HCT116 (cell line): Measurements from ENCODE around the gene ZNF804A.

ENCODE experiments used
- CEBPB ChIP-seq: IDR thresholded peaks from 2 replicates; pipeline ENCODE4 v1.6.1; 2012; ENCODE audit warnings: low read depth
- EGR1 ChIP-seq: IDR thresholded peaks from 2 replicates; pipeline ENCODE4 v1.6.1; 2012; ENCODE audit warnings: low read depth
- EZH2phosphoT487 ChIP-seq: fragments of 200-600 bp; IDR thresholded peaks from 2 replicates; pipeline ENCODE4 v1.6.1; 2018; ENCODE audit warnings: antibody characterized with exemption, borderline replicate concordance
- JUND ChIP-seq: IDR thresholded peaks from 2 replicates; pipeline ENCODE4 v1.6.1; 2012
- POLR2A ChIP-seq: IDR thresholded peaks from 2 replicates; pipeline ENCODE4 v1.7.0; 2011; ENCODE audit warnings: borderline replicate concordance; ENCODE audit not compliant: insufficient read depth, insufficient read length; ENCODE audit errors: extremely low read depth
- POLR2AphosphoS5 ChIP-seq: IDR thresholded peaks from 2 replicates; pipeline ENCODE4 v1.6.1; 2011; ENCODE audit warnings: mild to moderate bottlenecking, low read depth, low read length, moderate library complexity
- RAD21 ChIP-seq: IDR thresholded peaks from 2 replicates; pipeline ENCODE4 v1.6.1; 2012; ENCODE audit warnings: low read depth, mild to moderate bottlenecking
- SIN3A ChIP-seq: IDR thresholded peaks from 2 replicates; pipeline ENCODE4 v1.6.1; 2012; ENCODE audit warnings: low read depth
- YY1 ChIP-seq: IDR thresholded peaks from 2 replicates; pipeline ENCODE4 v1.6.1; 2011; ENCODE audit warnings: low read length, low read depth, moderate library complexity, mild to moderate bottlenecking; ENCODE audit not compliant: insufficient replicate concordance; ENCODE audit errors: extremely low read depth
- ZFX ChIP-seq: fragments of 450-650 bp; IDR thresholded peaks from 2 replicates; pipeline ENCODE4 v1.6.1; 2017
- ZNF274 ChIP-seq: fragments of 200-500 bp; sonication (Bioruptor generic); IDR thresholded peaks from 2 replicates; pipeline ENCODE4 v1.6.1; 2014; ENCODE audit warnings: mild to moderate bottlenecking, low read depth, low read length, inconsistent platforms
- TF ChIP-seq, protein P1 (sequence below), 3 experiments: fragments of 200-600 bp in 1 of 3; sonication (generic) in 1 of 3; IDR thresholded peaks in 2 of 3; conservative IDR thresholded peaks in 1 of 3; 2 replicates each; pipeline ENCODE4 v1.5.1; 2012 to 2017; ENCODE audit warnings: low read depth in 2 of 3, low read length in 2 of 3, antibody characterized with exemption in 1 of 3, borderline replicate concordance in 1 of 3, control low read depth in 1 of 3, mild to moderate bottlenecking in 1 of 3, mixed read lengths in 1 of 3, mixed run types in 1 of 3, moderate library complexity in 1 of 3; ENCODE audit not compliant: insufficient read depth in 1 of 3
- TF ChIP-seq, protein P2 (sequence below): IDR thresholded peaks from 2 replicates; pipeline ENCODE4 v1.6.1; 2012
- TF ChIP-seq, protein P3 (sequence below): IDR thresholded peaks from 2 replicates; pipeline ENCODE4 v1.6.1; 2012

DNA sequence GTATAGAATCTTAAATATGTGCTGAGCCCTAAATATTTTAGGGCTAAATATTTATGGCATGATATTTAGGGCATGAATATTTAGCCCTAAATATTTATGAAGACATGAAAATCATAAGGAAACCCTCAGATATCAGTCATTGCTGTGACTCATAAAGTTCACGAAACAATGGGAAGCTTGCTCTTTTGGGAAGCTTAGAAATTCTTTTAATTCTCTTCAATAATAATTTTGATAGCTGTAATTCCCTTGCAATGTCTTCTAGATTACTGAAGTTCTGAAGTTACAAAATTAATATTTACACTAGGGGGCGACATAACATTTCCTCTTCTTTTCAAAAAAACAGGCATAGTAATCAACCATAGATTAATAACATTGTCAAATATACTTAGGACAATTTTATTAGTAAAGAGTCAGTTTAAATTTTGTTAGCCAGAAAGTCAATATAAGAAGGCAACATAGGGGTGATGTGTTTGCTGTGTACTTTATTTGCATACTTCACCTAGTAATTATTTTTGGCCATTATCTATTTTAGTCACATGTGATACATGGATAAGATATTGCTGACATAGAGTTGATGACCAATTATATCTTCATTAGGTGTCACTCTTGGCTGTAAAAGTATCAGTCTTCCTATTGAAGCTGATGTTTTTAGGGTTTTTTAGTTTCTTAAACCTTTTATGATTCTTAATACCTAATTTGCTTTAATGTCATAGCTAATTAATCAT lies 13.2 kb downstream of the ZNF804A start:
- TF ChIP-seq, protein P1, sequence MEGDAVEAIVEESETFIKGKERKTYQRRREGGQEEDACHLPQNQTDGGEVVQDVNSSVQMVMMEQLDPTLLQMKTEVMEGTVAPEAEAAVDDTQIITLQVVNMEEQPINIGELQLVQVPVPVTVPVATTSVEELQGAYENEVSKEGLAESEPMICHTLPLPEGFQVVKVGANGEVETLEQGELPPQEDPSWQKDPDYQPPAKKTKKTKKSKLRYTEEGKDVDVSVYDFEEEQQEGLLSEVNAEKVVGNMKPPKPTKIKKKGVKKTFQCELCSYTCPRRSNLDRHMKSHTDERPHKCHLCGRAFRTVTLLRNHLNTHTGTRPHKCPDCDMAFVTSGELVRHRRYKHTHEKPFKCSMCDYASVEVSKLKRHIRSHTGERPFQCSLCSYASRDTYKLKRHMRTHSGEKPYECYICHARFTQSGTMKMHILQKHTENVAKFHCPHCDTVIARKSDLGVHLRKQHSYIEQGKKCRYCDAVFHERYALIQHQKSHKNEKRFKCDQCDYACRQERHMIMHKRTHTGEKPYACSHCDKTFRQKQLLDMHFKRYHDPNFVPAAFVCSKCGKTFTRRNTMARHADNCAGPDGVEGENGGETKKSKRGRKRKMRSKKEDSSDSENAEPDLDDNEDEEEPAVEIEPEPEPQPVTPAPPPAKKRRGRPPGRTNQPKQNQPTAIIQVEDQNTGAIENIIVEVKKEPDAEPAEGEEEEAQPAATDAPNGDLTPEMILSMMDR (IDR thresholded peaks at IDR 0.05 in 2 of 3, conservative IDR thresholded peaks at IDR 0.05 in 1 of 3; ENCODE audit: borderline replicate concordance in 1 of 3, insufficient read depth in 1 of 3, low read depth in 2 of 3, low read length in 2 of 3): peak; percentile 22 to 72 (median 32); a peak in 4 of 6 replicates
- TF ChIP-seq POLR2A (no peak), JUND (no peak), CEBPB (no peak), POLR2AphosphoS5 (no peak), RAD21 (peak; percentile 59), EGR1 (no peak), ZNF274 (no peak), YY1 (no peak), SIN3A (no peak), ZFX (no peak), EZH2phosphoT487 (no peak)
- TF ChIP-seq, protein P2, sequence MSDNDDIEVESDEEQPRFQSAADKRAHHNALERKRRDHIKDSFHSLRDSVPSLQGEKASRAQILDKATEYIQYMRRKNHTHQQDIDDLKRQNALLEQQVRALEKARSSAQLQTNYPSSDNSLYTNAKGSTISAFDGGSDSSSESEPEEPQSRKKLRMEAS: no peak
- TF ChIP-seq, protein P3, sequence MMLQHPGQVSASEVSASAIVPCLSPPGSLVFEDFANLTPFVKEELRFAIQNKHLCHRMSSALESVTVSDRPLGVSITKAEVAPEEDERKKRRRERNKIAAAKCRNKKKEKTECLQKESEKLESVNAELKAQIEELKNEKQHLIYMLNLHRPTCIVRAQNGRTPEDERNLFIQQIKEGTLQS: no peak
